Fibroblast of pulmonary artery (primary cell): ENCODE measurements around the gene IL13RA1.

Experiments
- DNase-seq: peaks from one replicate; pipeline ENCODE4 v3.0.0-alpha.2; 2010; ENCODE audit warnings: low read depth
- H3K4me3 ChIP-seq: replicated peaks from 2 replicates; pipeline ENCODE4 v1.5.1; 2011; ENCODE audit warnings: low read depth, mild to moderate bottlenecking, control low read depth, low read length, moderate library complexity
- CTCF ChIP-seq: IDR thresholded peaks from 2 replicates; pipeline ENCODE4 v1.5.1; 2011; ENCODE audit warnings: mild to moderate bottlenecking, control low read depth, low read length, inconsistent platforms; ENCODE audit errors: missing control alignments

Gene IL13RA1

DNA sequence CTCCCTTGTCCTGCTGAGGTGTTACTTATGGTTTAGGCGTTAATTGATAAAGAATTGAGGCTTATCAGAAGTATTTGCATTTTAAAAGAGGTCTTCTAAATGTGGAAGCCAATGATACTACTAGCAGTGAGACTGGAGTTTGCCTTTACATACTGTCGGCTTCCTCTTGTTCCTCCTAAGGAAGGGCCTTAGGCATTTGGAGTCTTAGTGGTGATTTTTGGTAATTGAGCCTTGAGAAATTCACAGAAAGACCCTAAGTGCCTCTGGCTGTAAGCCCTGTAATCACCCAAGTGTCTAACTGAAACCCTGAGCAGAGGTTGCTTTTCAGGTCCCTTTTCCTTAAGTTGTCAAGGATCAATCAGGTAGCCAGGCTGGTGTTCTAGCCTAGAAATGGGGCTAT lies 14.8 kb downstream of the IL13RA1 start:
- no peak for DNase-seq
- no peak overlapping the region for H3K4me3 ChIP-seq
- no peak for TF ChIP-seq CTCF

DNA sequence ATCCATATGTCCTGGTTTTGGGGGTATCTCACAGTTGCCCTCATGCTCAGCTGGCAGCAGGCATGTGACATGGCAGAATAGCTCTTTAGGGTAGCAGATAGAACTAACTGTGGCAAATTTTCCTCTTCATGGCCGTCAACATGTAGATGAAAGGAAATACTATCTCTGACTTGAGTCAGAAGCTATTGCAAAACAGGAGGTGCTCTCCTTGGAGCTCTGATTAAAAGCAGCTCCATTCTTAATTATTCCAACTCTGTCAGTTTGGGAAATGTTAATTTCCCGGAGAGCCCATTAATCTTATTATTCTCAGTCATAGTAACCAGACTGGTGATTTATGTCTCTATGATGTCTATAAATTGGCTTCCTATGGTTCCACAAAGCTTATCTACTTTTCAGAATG lies 18.2 kb downstream of the IL13RA1 start:
- H3K4me3 ChIP-seq: no peak overlapping the region
- peak; percentile 24 for DNase-seq
- TF ChIP-seq CTCF: no peak

DNA sequence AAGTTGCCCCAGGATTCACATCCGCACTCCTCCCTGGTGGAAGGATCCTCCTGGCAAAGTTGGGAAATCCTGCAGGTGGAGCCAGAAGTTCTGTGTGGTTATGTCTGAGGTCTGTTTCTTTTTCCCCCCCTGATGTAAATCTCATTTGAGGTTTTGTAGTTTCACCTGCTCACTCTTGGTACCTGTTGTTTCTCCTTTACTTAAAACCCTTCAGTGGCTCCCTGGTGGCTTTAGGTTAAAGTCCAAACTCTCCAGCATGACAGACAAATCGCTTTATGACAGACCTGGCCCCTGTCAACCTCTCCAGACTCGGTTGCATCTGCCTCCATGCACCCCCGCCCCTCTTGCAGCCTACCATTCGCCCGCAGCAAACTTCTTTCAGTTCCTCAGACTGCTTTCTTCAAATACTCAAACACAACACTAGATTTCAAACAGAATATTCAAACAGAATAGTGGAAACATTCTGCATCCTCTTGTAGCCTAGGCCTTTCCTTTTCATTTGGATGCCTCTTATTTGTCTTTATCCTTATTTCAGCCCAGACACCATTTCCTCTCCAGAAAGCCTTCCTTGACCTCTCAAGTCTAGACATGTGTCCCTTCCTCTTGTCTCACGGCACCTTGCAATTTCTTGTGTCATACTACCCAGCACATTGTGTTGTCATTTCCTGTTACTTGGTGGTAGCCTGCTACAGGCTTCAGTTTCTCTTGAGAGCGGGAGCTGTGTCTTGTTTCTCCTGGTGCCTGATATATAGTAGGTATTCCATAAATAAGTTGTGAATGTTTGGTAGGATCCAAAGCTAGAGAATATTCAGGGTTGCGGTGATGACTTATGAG lies 24.8 kb downstream of the IL13RA1 start:
- TF ChIP-seq CTCF: no peak
- peak; percentile 30 for DNase-seq
- H3K4me3 ChIP-seq: no peak overlapping the region

GRCh38 chrX:118755633-118756032 lies 28.2 kb downstream of the IL13RA1 start:
- no peak for DNase-seq
- H3K4me3 ChIP-seq: no peak overlapping the region
- no peak for TF ChIP-seq CTCF

DNA sequence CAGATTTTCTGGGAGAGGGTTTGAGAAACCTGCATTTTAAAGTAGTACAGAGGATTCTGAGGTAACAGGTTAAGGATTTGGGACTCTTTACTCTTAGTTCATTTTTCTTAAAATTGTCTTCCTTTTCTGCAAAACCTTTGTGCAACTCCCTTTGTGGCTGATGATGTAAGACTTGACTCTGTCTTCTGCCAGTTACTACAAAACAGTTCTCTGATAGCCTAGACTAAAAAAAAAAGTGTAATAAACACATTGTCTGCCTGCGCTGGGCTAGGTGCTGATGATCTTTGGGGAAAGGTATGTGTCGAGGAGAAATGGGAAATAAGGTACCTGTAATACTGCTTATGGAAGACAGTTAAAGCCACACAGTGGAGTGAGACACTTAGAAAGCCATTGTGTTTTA lies 28.7 kb downstream of the IL13RA1 start:
- TF ChIP-seq CTCF: no peak
- H3K4me3 ChIP-seq: no peak overlapping the region
- DNase-seq: peak; percentile 38

DNA sequence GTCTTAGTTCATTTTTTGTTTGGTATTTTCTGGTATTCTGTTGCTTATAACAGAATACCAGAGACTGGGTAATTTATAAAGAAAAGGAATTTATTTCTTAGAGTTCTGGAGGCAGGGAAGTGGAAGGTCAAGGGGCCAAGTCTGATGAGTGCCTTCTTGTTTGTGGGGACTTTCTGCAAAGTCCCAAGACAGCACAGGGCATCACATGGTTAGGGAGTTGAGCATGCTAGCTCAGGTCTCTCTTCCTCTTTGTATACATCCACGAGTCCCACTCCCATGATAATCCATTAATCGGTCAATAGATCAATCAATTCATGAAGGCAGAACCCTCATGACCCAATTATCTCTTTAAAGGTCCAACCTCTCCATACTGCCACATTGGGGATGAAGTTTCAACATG lies 31.1 kb downstream of the IL13RA1 start:
- DNase-seq: no peak
- no peak overlapping the region for H3K4me3 ChIP-seq
- no peak for TF ChIP-seq CTCF

- no peak for TF ChIP-seq CTCF
- DNase-seq: no peak
- H3K4me3 ChIP-seq: no peak overlapping the region
Measured at GRCh38 chrX:118760025-118760424, 32.6 kb downstream of the IL13RA1 start.
